GM18873 (cell line): ENCODE data around the gene APOBEC3H.

Experiments used
- ATAC-seq: cut with Tn5 transposase; IDR thresholded peaks from one replicate; pipeline ENCODE4 v1.9.1; 2021; ENCODE audit warnings: mild to moderate bottlenecking, moderate library complexity, moderate number of reproducible peaks; ENCODE audit not compliant: unreplicated experiment, low FRiP score

Gene APOBEC3H

DNA sequence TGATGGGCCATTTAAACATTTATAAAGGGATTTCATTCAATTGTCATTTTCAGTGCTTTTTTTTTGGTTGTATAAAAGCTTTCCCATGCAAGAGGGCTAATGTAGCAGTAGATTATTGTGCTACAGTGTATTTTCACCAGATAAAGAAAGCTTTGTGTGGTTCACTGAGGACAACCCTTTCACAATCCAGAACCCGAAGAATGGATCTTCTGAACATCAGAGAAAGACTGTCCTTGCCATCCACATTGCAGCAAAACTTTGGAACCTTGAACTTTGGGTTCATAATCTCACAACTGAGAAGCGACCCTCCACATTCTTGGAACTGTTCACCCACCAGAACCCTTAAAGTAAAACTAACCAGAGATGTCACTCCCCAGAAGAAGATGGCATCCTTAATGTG is 9.3 kb downstream of the APOBEC3H start:
- ATAC-seq: no peak

DNA sequence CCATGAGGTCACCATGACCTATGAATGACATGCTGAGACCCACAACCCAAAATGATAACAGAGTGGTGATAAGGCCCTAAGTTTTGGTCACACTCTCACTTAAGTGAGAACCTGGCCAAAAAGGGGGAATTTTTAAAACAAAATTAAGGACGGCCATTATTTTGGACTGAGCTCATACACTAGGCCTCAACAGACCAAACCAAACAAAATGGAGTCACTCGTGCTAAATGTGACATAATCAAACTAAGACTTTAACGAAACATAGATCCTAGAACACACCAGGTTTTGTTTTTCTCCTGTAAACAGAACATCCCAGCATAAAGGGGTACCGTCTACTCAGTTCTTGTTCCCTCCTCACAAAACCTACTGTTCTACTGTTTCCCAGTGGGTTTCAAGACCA is 11.4 kb downstream of the APOBEC3H start:
- ATAC-seq: no peak

DNA sequence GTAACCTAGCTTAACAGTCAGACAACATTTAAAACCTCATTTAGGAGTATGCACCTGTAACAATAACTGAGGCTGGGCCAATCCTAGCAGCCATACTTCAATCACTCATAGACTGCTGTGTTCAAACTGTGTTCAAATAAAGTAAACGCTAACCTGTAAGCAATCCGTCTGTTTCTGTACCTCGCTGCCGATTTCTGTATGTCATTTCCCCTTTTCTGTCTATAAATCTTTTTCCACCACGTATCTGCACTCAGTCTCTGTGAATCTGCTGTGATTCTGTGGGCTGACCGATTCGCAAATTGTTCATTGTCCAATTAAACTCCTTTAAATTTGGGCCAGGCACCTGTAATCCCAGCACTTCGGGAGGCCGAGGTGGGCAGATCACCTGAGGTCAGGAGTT is 12.3 kb downstream of the APOBEC3H start:
- no peak for ATAC-seq

DNA sequence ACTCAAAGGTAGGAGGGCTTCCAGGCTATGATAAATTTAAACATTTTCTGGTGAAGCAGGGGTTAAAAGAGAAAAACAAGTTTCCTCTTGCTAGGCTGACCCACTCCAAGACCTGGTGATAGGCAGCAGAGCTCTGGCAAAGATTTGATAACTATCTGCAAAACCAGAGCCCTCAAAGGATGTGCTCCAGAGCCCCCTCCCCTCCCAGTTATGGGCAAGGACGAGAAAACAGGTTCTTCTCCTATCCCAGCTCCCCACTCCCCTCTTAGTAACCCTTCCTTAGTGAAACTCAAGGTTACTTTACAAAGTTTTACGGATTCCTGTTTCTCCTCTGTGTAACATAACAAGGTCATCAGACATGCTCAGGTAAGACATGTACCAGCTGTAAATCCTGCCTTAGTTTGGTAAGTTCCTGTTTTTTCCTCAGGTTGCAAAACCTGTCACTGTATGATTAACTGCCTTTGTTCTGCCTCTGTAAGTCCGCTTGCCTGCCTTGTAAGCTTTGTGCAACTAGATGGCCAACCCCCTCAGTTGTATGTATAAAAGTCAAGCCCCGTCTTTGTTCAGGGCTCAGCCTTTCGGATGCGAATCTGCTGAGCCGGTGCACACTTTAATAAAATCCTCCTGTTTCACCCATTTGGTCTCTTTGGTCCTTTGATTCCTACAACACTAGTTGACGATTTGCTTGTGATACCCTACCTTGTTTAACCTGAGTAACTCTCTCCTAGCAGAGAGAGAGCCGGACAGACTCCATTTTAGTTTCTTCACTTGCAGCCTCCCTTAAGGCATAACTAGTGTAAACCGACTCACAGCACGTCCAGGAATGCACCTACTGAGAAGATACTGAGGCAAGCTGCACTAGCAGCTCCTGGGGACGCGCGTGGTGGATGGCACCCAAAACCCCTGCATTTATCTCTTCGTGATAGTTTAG is 13.9 kb downstream of the APOBEC3H start:
- ATAC-seq: no peak

DNA sequence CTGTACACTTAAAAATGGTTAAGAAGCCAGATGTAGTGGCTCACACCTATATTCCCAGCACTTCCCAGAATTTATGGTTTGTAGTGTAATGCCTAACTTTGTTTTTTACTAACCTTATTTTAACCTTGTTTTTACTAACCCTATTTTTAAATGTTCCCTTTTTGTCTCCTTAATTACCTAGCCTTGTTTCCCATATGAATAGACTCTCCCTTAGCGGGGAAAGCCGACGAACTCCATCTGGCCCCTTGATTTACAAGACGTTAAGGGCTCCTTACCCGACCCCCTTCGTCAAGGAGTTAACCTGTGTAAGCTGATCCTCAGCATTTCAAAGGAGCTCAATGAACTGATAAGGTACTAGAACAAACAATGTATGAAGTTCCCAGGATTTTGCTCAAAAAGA is 17.1 kb downstream of the APOBEC3H start:
- ATAC-seq: no peak

DNA sequence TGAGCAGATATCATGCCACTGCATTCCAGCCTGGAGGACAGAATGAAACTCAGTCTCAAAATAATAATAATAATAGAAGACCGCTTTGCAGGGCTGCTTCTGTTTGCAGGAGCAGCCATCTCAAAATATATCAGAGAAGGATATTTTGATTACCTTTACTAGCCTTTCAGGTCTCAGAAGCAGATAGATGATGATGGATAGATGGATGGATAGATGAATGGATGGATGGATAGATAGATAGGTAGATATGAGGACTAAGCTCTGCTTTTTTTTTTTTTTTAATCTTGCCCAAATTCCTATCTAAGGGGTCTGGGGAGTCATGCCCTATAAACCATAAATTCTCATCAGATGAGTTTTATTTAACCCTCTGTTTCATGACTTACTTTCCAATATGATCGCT is 18.5 kb downstream of the APOBEC3H start:
- ATAC-seq: no peak

DNA sequence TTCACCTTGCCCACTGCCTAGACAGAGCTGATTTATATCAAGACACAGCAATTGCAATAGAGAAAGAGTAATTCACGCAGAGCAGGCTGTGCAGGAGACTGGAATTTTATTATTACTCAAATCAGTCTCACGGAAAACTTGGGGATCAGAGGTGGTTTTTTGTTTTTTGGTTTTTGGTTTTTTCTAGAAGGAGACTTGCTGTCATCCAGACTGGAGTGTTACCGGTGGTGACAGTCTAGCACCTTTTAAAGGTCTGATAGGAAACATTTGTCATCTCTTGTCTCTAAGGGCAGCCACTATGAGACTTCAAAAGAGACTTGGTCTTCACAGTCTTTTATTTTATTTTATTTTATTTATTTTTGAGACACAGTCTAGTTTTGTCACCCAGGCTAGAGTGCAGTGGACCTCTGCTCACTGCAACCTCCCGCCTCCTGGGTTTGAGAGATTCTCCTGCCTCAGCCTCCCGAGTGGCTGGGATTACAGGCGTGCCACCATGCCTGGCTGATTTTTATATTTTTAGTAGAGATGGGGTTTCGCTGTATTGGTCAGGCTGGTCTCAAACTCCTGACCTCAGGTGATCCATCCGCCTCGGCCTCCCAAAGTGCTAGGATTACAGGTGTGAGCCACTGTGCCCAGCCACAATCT is 19.1 kb downstream of the APOBEC3H start:
- ATAC-seq: no peak

DNA sequence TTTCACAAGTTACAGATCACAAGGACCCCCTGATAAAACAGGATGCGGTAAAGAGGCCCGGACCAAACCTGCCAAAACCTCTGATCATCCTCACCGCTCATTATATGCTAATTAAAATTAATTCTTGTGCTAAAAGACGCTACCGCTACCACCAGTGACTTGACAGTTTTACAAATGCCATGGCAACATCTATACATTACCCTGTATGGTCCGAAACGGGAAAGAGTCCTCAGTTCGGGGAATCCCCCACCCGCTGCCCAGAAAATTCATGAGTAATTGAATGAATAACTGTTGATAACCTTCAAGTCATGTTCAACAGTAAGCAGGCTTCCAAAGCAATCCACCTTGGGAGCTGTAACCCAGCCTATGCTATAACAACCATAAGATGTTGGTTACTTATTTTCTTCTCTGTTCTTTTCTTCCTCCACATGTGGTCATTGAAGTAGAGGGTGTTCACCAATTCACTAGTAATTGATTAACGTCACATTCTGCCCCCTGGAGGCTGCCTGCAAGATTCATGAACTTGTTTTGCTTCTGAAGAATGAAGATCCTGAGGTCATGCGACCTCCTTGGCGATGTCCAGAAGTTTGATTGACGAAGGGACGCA is 20.6 kb downstream of the APOBEC3H start:
- no peak for ATAC-seq

DNA sequence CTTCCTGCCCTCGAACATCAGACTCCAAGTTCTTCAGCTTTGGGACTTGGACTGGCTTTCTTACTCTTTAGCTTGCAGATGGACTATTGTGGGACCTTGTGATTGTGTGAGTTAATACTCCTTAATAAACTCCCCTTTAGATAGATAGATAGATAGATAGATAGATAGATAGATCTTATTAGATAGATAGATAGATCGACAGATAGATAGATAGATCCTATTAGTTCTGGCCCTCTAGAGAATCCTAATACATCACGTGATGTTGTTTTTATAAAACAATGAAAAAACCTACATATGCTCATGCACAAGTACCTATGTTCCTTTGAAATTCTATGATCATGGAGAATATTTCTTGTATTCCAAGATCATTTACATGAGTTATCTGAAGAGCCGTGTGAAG is 23.9 kb downstream of the APOBEC3H start:
- ATAC-seq: no peak

DNA sequence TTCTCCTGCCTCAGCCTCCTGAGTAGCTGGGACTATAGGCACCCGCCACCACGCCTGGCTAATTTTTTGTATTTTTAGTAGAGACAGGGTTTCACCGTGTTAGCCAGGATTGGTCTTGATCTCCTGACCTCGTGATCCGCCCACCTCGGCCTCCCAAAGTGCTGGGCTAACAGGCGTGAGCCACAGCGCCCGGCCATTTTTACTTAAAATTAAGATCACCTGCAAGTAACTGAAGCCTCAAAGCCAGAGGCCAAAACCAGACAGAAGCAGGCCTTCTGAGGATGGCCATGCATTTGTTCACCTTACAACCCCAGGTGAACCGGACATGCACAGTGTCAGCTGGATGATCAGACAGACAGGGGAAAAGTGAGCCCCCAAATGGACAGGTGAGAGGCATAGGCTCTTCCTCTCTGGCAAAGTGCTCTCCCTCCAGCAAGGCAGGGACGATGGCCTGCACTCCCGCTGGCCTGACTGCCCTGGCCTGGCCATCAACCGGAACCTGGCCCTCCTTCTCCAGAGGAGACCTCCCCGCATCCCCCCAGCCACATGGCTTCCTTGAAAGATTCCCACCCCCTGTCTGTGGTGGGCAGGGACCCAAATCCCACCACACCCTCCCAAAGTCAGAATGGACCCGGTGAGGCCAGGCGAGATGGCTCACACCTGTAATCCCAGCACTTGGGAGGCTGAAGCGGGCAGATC is 25.9 kb downstream of the APOBEC3H start:
- ATAC-seq: no peak

DNA sequence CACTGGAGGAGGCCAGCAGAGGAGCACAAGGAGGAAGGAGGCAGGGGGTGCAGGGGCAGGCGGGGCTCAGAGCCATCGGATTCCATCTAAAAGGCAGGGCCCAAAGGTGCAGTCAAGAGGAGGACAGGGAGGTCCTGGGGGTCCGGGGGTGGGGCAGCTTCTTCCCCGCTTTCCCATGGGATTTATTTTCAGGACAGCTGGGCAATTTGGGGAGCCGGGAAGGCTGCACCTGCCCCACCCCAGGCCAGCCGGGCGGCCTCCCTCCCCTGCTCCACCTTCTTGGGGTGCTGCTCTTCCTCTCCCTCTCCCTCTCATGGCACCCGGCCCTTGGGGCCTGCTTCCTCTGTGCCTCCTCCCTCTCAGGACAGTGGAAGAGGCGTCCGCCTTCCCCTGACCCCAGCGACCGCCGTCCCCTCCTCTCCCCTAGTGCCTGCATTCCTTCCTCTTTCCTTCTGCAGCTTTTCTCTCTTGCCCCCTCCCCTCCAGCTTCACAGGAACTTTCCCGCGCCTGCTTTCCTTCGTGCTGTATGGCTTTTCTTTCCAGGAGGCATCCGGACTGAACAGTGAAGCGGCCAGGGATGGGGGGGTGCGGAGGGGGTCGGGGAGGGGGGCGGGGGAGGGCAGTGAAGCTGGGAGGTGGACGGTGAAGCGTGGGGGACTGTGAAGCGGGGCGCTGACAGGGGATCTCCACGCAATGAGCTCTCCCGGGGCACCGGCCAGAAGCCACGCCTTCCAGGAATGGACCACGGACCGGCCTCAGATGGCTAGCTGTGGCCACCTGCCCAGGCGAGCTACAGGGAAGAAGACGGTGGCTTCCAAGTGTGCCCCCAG is 26.9 kb downstream of the APOBEC3H start:
- no peak for ATAC-seq

DNA sequence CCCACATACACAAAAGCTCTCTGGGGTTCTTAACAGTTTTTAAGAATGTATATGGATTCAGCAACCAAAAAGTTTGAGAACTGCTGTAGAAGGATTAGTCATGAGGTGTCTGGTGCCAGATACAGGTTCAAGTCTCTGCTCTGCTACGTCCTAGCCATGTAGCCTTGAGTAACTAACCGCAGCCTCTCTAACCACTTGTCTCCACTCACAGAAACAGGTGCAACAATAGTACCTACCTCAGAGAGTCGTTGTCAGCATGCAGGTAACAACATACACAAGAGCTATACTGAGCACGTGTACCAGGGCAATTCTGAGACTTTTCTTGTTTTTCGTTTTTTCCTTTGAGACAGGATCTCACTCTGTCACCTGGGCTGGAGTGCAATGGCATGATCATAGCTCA is 28.6 kb downstream of the APOBEC3H start:
- no peak for ATAC-seq

DNA sequence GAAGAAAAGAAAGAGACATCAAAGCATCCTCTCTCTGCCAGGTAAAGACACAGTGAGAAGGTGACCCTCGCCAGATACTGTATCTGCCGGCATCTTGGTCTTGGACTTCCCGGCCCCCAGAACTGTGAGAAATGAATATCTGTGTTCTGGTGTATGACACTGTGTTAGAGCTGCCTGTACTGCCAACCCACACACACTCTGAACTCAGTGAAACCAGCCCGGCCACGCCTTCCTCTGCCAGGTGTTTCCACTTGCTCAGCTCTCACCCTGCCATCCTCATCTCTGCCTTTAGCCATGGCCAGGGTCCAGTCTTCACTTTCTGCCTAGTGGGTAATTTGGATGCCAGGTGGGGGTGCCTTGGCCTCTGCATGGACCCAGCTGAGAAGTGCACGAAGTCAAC is 31.5 kb downstream of the APOBEC3H start:
- ATAC-seq: no peak

DNA sequence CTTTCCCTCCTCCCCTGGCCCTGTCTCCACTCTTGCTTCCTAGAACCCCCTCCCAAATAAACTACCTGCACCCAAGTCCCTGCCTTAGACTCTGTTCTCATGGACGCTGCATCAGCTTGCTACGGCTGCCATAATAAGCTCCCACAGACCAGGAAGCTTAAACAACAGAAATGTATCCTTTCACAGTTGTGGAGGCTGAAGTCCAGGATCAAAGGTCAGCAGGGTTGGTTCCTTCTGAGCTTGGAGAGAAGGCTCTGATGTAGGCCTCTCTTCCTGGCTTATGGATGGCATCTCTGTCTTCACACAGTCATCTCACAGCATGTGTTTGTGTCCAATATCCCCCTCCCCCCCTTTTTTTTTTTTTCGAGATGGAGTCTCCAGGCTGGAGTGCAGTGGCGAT is 32.0 kb downstream of the APOBEC3H start:
- no peak for ATAC-seq

DNA sequence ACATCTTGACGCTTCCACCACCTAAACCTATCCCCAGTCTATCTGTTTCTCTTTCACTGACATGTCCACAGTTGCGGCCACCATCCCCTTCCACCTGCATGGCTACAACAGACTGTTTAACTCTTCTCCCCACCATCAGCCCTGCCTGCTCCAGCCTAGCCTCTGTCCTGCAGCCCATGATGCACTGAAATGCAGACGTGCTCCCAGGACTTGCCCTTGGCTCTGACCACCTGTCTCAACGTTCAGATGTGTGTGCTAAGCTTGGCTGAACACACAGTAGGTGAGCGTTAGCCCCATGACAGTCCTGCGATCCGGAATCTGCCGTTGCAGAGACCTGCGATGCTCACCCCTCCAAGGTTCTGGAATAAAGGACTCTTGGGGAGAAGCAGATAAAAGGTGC is 32.7 kb downstream of the APOBEC3H start:
- no peak for ATAC-seq

DNA sequence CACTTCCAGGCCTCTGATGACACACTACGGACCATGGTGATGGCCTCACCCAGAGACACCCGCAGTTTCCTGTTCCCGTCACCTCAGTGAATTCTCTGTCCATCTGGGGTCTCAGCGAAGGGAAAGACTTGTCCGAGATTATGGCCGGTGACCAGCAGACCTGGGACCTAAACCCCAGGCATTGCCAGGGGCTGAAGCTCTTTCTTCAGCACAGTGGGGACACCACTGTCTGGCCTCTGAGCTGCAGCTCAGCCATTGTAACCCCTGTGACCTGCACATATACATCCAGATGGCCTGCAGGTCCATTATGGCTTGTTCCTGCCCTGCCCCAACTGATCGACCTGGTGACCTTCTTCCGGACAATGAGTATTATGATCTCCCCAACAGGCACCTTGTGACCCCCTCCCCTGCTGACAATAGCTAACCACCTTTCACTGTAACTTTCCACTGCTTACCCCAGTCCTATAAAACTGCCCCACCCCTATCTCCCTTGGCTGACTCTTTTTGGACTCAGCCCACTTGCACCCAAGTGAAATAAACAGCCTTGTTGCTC is 33.2 kb downstream of the APOBEC3H start:
- no peak for ATAC-seq

DNA sequence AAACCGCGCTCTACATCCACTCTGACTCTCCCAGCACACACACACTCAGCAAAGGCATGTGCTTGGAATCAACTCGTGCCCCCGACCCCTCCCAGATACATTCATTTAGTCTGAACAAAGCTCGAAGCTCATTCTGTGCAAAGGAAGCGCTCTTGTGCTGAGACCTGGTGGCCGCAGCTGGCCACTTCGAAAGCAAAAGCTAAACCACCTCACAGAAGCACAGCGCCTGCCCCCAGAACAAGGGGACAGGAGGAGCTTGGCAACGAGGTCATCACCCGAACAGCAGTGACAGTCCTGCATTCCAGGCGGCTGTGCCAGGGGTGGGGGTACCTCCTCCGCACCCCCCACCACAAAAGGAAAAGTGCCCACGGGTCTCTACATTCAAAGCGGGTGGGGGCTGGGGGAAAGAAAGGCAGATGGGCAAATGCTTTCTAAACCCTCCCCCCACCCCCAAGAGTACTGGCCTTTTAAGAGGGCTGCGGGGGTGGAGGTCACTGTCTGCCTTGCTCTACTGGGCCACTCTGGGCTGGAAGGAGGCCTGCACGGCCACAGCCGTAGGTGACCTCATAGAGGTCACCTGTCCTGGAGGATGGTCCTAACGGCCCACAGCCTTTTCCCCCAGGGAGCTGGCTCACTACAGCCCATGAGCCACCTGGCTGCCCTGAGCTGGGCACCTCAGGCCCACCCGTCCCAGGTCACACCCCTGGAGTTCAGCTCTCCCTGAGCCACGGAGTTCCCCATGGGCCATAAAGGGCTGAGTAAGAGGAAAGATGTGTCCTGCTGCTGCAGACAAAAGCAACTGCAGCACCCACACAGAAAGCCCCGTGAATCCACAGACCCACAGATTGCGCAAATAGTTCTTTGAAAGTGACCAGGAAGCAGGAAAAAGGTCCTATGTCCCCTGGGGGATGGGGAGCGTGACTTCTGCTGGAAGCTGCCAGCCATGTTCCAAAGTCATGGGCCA is 34.1 kb downstream of the APOBEC3H start:
- no peak for ATAC-seq

DNA sequence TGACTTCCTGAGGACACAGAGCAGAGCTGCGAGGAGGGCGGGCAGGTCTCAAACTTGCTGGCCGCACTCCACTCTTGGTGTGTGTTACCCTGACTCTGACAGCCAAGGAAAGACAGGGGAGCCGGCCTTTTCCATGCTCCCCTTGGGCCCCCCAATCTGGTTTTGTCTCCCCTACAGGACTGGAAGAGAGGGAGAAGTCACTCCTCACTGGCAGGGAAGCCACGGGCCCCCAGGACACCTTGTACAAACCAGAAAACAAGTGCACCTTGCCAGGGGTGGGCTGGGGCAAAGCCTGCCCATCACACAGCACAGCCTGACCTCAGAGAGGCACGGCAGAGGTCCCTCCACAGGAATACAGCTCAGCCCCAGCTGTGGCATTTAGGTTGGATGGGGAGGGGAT is 35.2 kb downstream of the APOBEC3H start:
- ATAC-seq: no peak
